DND-41 (cell line): ENCODE data around the gene VPS4B.

ENCODE experiments used
- EZH2 ChIP-seq: IDR thresholded peaks from 3 replicates; pipeline ENCODE4 v1.6.1; 2012; ENCODE audit warnings: borderline replicate concordance, low read depth, mild to moderate bottlenecking, moderate library complexity, low read length, inconsistent platforms; ENCODE audit not compliant: severe bottlenecking
- TF ChIP-seq, protein P1 (sequence below): IDR thresholded peaks from 2 replicates; pipeline ENCODE4 v1.5.1; 2012; ENCODE audit warnings: borderline replicate concordance, low read length, moderate library complexity, mild to moderate bottlenecking; ENCODE audit not compliant: poor library complexity, severe bottlenecking; ENCODE audit errors: extremely low read depth

GRCh38 chr18:63427558-63427957 lies 5.3 kb upstream of the VPS4B start:
- TF ChIP-seq, protein P1, sequence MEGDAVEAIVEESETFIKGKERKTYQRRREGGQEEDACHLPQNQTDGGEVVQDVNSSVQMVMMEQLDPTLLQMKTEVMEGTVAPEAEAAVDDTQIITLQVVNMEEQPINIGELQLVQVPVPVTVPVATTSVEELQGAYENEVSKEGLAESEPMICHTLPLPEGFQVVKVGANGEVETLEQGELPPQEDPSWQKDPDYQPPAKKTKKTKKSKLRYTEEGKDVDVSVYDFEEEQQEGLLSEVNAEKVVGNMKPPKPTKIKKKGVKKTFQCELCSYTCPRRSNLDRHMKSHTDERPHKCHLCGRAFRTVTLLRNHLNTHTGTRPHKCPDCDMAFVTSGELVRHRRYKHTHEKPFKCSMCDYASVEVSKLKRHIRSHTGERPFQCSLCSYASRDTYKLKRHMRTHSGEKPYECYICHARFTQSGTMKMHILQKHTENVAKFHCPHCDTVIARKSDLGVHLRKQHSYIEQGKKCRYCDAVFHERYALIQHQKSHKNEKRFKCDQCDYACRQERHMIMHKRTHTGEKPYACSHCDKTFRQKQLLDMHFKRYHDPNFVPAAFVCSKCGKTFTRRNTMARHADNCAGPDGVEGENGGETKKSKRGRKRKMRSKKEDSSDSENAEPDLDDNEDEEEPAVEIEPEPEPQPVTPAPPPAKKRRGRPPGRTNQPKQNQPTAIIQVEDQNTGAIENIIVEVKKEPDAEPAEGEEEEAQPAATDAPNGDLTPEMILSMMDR = no peak
- TF ChIP-seq EZH2 = no peak
